ENCODE data around the gene ATN1.
A peak's percentile ranks its signal among the peaks of the same experiment; 100 is the strongest.

Gene ATN1

GRCh38 chr12:6959805-6960592, 32.2 kb downstream of the ATN1 start:
- H3K27ac ChIP-seq (ENCODE audit: low read depth, low read length) = no peak overlapping the region
- peaks cover 19% of the 10 kb centered on the region for H3K4me1 ChIP-seq (ENCODE audit: control insufficient read depth, insufficient read depth, low read length, unreplicated experiment)
- no peaks in the 10 kb centered on the region for H3K36me3 ChIP-seq (ENCODE audit: insufficient read depth, low read length)
- H3K4me3 ChIP-seq (ENCODE audit: low read depth, low read length) = no peak overlapping the region
- H3K79me2 ChIP-seq (ENCODE audit: control insufficient read depth, insufficient read depth, low read length, unreplicated experiment) = no peaks in the 10 kb centered on the region
- H2AFZ ChIP-seq (ENCODE audit: low read length, unreplicated experiment) = no peak overlapping the region
- H3K27me3 ChIP-seq (ENCODE audit: insufficient read depth, low read length) = no peaks in the 10 kb centered on the region

- Histone ChIP-seq H2AFZ (ENCODE audit: low read length, unreplicated experiment) (peak overlapping the region; percentile 51), H3K36me3 (ENCODE audit: insufficient read depth, low read length) (no peaks in the 10 kb centered on the region), H3K27ac (ENCODE audit: low read depth, low read length) (peak overlapping the region; percentile 87), H3K27me3 (ENCODE audit: insufficient read depth, low read length) (no peaks in the 10 kb centered on the region), H3K4me3 (ENCODE audit: low read depth, low read length) (peak overlapping the region; percentile 60), H3K4me1 (ENCODE audit: control insufficient read depth, insufficient read depth, low read length, unreplicated experiment) (peaks cover 19% of the 10 kb centered on the region), H3K79me2 (ENCODE audit: control insufficient read depth, insufficient read depth, low read length, unreplicated experiment) (no peaks in the 10 kb centered on the region)
Measured at GRCh38 chr12:6960593-6961277, 33.0 kb downstream of the ATN1 start.

GRCh38 chr12:6961278-6961694, 33.5 kb downstream of the ATN1 start:
- H3K79me2 ChIP-seq (ENCODE audit: control insufficient read depth, insufficient read depth, low read length, unreplicated experiment) = no peaks in the 10 kb centered on the region
- peaks cover 2% of the 10 kb centered on the region; the same call in 1 of the 2 replicates for H3K36me3 ChIP-seq (ENCODE audit: insufficient read depth, low read length)
- H3K4me3 ChIP-seq (ENCODE audit: low read depth, low read length) = peak overlapping the region; percentile 60
- H2AFZ ChIP-seq (ENCODE audit: low read length, unreplicated experiment) = peak overlapping the region; percentile 51
- H3K27ac ChIP-seq (ENCODE audit: low read depth, low read length) = peak overlapping the region; percentile 87
- H3K4me1 ChIP-seq (ENCODE audit: control insufficient read depth, insufficient read depth, low read length, unreplicated experiment) = peaks cover 19% of the 10 kb centered on the region
- H3K27me3 ChIP-seq (ENCODE audit: insufficient read depth, low read length) = no peaks in the 10 kb centered on the region

- H3K27me3 ChIP-seq (ENCODE audit: insufficient read depth, low read length) = no peaks in the 10 kb centered on the region
- H3K4me3 ChIP-seq (ENCODE audit: low read depth, low read length) = peak overlapping the region; percentile 60
- H3K79me2 ChIP-seq (ENCODE audit: control insufficient read depth, insufficient read depth, low read length, unreplicated experiment) = no peaks in the 10 kb centered on the region
- peaks cover 19% of the 10 kb centered on the region for H3K4me1 ChIP-seq (ENCODE audit: control insufficient read depth, insufficient read depth, low read length, unreplicated experiment)
- H2AFZ ChIP-seq (ENCODE audit: low read length, unreplicated experiment) = peak overlapping the region; percentile 51
- H3K27ac ChIP-seq (ENCODE audit: low read depth, low read length) = peak overlapping the region; percentile 87
- peaks cover 4% of the 10 kb centered on the region; the same call in 1 of the 2 replicates for H3K36me3 ChIP-seq (ENCODE audit: insufficient read depth, low read length)
Measured at GRCh38 chr12:6961695-6962284, 34.0 kb downstream of the ATN1 start.

- Histone ChIP-seq H3K36me3 (ENCODE audit: insufficient read depth, low read length) (peaks cover 4% of the 10 kb centered on the region; the same call in 1 of the 2 replicates), H3K27me3 (ENCODE audit: insufficient read depth, low read length) (no peaks in the 10 kb centered on the region), H3K79me2 (ENCODE audit: control insufficient read depth, insufficient read depth, low read length, unreplicated experiment) (peaks cover under 1% of the 10 kb centered on the region), H3K4me1 (ENCODE audit: control insufficient read depth, insufficient read depth, low read length, unreplicated experiment) (peaks cover 19% of the 10 kb centered on the region), H3K4me3 (ENCODE audit: low read depth, low read length) (peak overlapping the region; percentile 60; the same call in 1 of the 2 replicates), H3K27ac (ENCODE audit: low read depth, low read length) (peak overlapping the region; percentile 87), H2AFZ (ENCODE audit: low read length, unreplicated experiment) (peak overlapping the region; percentile 51)
Measured at GRCh38 chr12:6962285-6963015, 34.7 kb downstream of the ATN1 start.

- H3K4me3 ChIP-seq (ENCODE audit: low read depth, low read length) = no peak overlapping the region
Measured at GRCh38 chr12:6963016-6963731, 35.4 kb downstream of the ATN1 start.

GRCh38 chr12:6963791-6964413, 36.1 kb downstream of the ATN1 start:
- Histone ChIP-seq H2AFZ (ENCODE audit: low read length, unreplicated experiment) (no peak overlapping the region), H3K27me3 (ENCODE audit: insufficient read depth, low read length) (no peaks in the 10 kb centered on the region), H3K79me2 (ENCODE audit: control insufficient read depth, insufficient read depth, low read length, unreplicated experiment) (peaks cover 14% of the 10 kb centered on the region), H3K4me3 (ENCODE audit: low read depth, low read length) (no peak overlapping the region), H3K27ac (ENCODE audit: low read depth, low read length) (no peak overlapping the region), H3K36me3 (ENCODE audit: insufficient read depth, low read length) (peaks cover 8% of the 10 kb centered on the region; the same call in 1 of the 2 replicates), H3K4me1 (ENCODE audit: control insufficient read depth, insufficient read depth, low read length, unreplicated experiment) (peaks cover 22% of the 10 kb centered on the region)

More at GRCh38 chr12:6963016-6963731, 35.4 kb downstream of the ATN1 start:
- H2AFZ ChIP-seq (ENCODE audit: low read length, unreplicated experiment) = no peak overlapping the region
- H3K79me2 ChIP-seq (ENCODE audit: control insufficient read depth, insufficient read depth, low read length, unreplicated experiment) = peaks cover 7% of the 10 kb centered on the region
- H3K27ac ChIP-seq (ENCODE audit: low read depth, low read length) = no peak overlapping the region
- H3K27me3 ChIP-seq (ENCODE audit: insufficient read depth, low read length) = no peaks in the 10 kb centered on the region
- H3K4me1 ChIP-seq (ENCODE audit: control insufficient read depth, insufficient read depth, low read length, unreplicated experiment) = peaks cover 19% of the 10 kb centered on the region
- H3K36me3 ChIP-seq (ENCODE audit: insufficient read depth, low read length) = peaks cover 4% of the 10 kb centered on the region; the same call in 1 of the 2 replicates

GRCh38 chr12:6964605-6965025, 36.9 kb downstream of the ATN1 start:
- Histone ChIP-seq H3K4me3 (ENCODE audit: low read depth, low read length) (no peak overlapping the region), H3K4me1 (ENCODE audit: control insufficient read depth, insufficient read depth, low read length, unreplicated experiment) (peaks cover 27% of the 10 kb centered on the region), H3K79me2 (ENCODE audit: control insufficient read depth, insufficient read depth, low read length, unreplicated experiment) (peaks cover 21% of the 10 kb centered on the region), H2AFZ (ENCODE audit: low read length, unreplicated experiment) (no peak overlapping the region), H3K36me3 (ENCODE audit: insufficient read depth, low read length) (peaks cover 12% of the 10 kb centered on the region; the same call in 1 of the 2 replicates), H3K27me3 (ENCODE audit: insufficient read depth, low read length) (no peaks in the 10 kb centered on the region), H3K27ac (ENCODE audit: low read depth, low read length) (peak overlapping the region; percentile 15; the same call in 1 of the 2 replicates)

- H3K36me3 ChIP-seq (ENCODE audit: insufficient read depth, low read length) = peaks cover 12% of the 10 kb centered on the region; the same call in 1 of the 2 replicates
- H2AFZ ChIP-seq (ENCODE audit: low read length, unreplicated experiment) = no peak overlapping the region
- no peak overlapping the region for H3K4me3 ChIP-seq (ENCODE audit: low read depth, low read length)
- H3K27me3 ChIP-seq (ENCODE audit: insufficient read depth, low read length) = no peaks in the 10 kb centered on the region
- H3K79me2 ChIP-seq (ENCODE audit: control insufficient read depth, insufficient read depth, low read length, unreplicated experiment) = peaks cover 26% of the 10 kb centered on the region
- H3K4me1 ChIP-seq (ENCODE audit: control insufficient read depth, insufficient read depth, low read length, unreplicated experiment) = peaks cover 27% of the 10 kb centered on the region
- H3K27ac ChIP-seq (ENCODE audit: low read depth, low read length) = peak overlapping the region; percentile 15; the same call in 1 of the 2 replicates
Measured at GRCh38 chr12:6965026-6965661, 37.4 kb downstream of the ATN1 start.

Measured in ACC112 (cell line).